GM18870 (cell line): ENCODE results near the gene TBCK.

Source experiments
- ATAC-seq: cut with Tn5 transposase; IDR thresholded peaks from one replicate; pipeline ENCODE4 v1.9.1; 2021; ENCODE audit warnings: moderate library complexity; ENCODE audit not compliant: unreplicated experiment

The TBCK gene

GRCh38 chr4:106049490-106049889 is 266.5 kb downstream of the TBCK start:
- ATAC-seq = no peak

GRCh38 chr4:106048250-106048971 is 267.6 kb downstream of the TBCK start:
- ATAC-seq = no peak

GRCh38 chr4:106046083-106046482 is 269.9 kb downstream of the TBCK start:
- no peak for ATAC-seq

- ATAC-seq = no peak
Observed at GRCh38 chr4:106041294-106042002, 274.6 kb downstream of the TBCK start.

GRCh38 chr4:106039796-106040195 is 276.2 kb downstream of the TBCK start:
- ATAC-seq = no peak

GRCh38 chr4:106038908-106039307 is 277.1 kb downstream of the TBCK start:
- ATAC-seq = no peak

GRCh38 chr4:106038012-106038411 is 278.0 kb downstream of the TBCK start:
- ATAC-seq = no peak

- no peak for ATAC-seq
Observed at GRCh38 chr4:106036848-106037247, 279.2 kb downstream of the TBCK start.

- ATAC-seq = no peak
Observed at GRCh38 chr4:106036334-106036733, 279.7 kb downstream of the TBCK start.

GRCh38 chr4:106035204-106035603 is 280.8 kb downstream of the TBCK start:
- no peak for ATAC-seq

GRCh38 chr4:106034751-106035150 is 281.3 kb downstream of the TBCK start:
- ATAC-seq = no peak

GRCh38 chr4:106034220-106034619 is 281.8 kb downstream of the TBCK start:
- no peak for ATAC-seq

- ATAC-seq = no peak
Observed at GRCh38 chr4:106033469-106033868, 282.5 kb downstream of the TBCK start.

GRCh38 chr4:106032851-106033286 is 283.1 kb downstream of the TBCK start:
- no peak for ATAC-seq

- ATAC-seq = no peak
Observed at GRCh38 chr4:106022454-106022853, 293.6 kb downstream of the TBCK start.

GRCh38 chr4:106021737-106022410 is 294.1 kb downstream of the TBCK start:
- no peak for ATAC-seq

GRCh38 chr4:106019771-106020170 is 296.2 kb downstream of the TBCK start:
- ATAC-seq = no peak

GRCh38 chr4:106017975-106018374 is 298.0 kb downstream of the TBCK start:
- no peak for ATAC-seq

- ATAC-seq = no peak
Observed at GRCh38 chr4:106011387-106011786, 304.6 kb downstream of the TBCK start.

GRCh38 chr4:106010761-106011160 is 305.2 kb downstream of the TBCK start:
- ATAC-seq = no peak

- no peak for ATAC-seq
Observed at GRCh38 chr4:106002994-106003393, 313.0 kb downstream of the TBCK start.
